GM13977 (cell line): Measurements from ENCODE around the gene CEP128.

Experiments used
- DNase-seq: peaks from one replicate; pipeline ENCODE4 v3.0.0; 2012; ENCODE audit warnings: low spot score
- in situ Hi-C: fragments of 300-500 bp; cut with MboI; formaldehyde crosslinking; loops from one replicate; pipeline ENCODE4 v1.12.0; 2022; ENCODE audit warnings: low sequenced_read_pairs, low pct_unique_long_range_greater_than_20kb, mixed read lengths, inconsistent platforms; ENCODE audit not compliant: unreplicated experiment
- TF ChIP-seq, protein P1 (sequence below): IDR thresholded peaks from 2 replicates; pipeline ENCODE4 v1.5.1; 2012; ENCODE audit warnings: mild to moderate bottlenecking, control low read depth; ENCODE audit not compliant: insufficient read depth; ENCODE audit errors: extremely low read depth, missing control alignments

CEP128 gene

DNA sequence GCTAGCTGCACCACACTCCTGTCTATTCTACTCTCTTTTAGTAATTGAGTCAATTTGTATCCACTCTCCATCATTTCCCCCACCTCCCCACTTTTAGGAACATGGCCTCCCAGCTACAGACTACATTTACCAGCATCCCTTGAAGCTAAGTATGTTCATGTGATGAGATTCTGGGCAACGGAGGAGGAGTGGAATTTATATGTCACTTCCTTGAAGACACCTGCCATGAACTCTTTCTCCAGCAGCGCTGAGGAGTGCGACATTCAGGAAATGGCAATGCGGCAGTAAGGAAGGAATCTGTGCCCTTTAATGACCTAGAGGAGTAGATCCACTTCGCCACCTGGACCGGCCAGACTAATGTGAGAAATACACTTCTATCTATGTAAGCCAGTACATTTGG is 486.5 kb downstream of the CEP128 start:
- in situ Hi-C loops = no loop called here
- no peak for DNase-seq
- TF ChIP-seq, protein P1, sequence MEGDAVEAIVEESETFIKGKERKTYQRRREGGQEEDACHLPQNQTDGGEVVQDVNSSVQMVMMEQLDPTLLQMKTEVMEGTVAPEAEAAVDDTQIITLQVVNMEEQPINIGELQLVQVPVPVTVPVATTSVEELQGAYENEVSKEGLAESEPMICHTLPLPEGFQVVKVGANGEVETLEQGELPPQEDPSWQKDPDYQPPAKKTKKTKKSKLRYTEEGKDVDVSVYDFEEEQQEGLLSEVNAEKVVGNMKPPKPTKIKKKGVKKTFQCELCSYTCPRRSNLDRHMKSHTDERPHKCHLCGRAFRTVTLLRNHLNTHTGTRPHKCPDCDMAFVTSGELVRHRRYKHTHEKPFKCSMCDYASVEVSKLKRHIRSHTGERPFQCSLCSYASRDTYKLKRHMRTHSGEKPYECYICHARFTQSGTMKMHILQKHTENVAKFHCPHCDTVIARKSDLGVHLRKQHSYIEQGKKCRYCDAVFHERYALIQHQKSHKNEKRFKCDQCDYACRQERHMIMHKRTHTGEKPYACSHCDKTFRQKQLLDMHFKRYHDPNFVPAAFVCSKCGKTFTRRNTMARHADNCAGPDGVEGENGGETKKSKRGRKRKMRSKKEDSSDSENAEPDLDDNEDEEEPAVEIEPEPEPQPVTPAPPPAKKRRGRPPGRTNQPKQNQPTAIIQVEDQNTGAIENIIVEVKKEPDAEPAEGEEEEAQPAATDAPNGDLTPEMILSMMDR = no peak

DNA sequence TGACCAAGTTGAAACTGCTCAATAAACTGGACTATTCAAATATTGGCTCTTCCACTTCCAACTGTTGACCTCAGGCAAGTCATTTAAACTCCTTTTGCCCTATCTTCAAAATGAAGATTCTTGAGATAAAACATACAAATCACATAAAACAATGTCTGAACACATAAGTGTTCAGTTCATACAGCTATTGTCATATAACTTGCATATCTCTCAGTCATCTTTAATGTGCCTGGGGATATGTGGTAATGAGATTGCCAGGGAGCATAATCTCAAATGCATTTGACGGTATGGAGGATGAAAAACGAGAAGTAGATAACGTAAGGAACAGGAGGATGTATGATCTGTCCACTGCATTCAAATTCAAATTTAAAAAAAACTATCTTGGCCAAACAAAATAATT is 493.3 kb downstream of the CEP128 start:
- TF ChIP-seq, protein P1 = no peak
- no peak for DNase-seq
- in situ Hi-C loops = no loop called here

DNA sequence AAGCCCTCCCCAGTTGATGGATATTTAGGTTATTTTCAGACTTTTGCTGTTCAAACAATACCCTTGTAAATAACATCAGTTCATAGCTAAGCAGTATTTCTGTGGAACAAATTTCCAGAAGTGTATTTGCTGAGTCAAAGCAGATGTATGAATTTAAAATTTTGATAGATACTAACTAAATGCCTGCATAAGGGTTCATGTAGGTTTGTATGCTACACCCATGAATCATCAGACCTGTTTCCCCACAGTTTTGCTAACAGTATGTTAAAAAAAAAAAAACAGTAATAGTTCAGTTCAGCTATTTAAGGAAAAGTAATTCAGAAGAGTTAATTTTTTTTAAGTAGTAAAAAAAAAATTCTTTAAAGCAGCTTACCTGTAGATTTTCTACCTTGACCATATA is 494.1 kb downstream of the CEP128 start:
- TF ChIP-seq, protein P1 = no peak
- DNase-seq = no peak
- in situ Hi-C loops = no loop called here
